ENCODE measurements around the gene TMCO5A.
A peak's percentile ranks its signal among the peaks of the same experiment; 100 is the strongest.
"Not testable (repeated sequence)": the region's sequence is repeated elsewhere in the genome, so short reads cannot be mapped to it uniquely, and the experiment has no call there.

TMCO5A gene

GRCh38 chr15:37934340-37934739 is at the start of gene TMCO5A:
TMCO5A (plus strand) TSS chr15:37934640; CDS start chr15:37936324, 1,684 bp downstream.
- DNase-seq: no peak

- DNase-seq: no peak
Observed at GRCh38 chr15:37885651-37886050, 48.8 kb upstream of the TMCO5A start.

DNA sequence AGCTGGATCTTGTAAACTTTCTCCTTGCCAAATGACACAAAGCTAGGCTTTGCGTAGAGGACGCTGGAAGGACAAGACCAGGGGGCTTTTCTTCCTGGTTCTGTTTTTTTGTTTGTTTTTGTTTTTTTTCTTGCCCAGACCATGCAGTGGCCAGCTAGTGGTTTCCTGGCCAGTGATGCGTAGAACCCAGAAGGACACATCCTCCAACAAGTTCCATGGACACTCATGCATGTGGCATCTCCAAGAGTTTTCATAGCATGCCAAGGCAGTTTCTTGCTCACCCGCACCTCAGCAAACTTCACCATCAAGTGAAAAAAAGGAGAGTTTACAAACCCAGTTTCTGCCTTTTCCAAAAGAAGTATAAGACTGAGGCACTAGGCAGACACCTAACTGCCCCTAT is 46.1 kb upstream of the TMCO5A start:
- DNase-seq: no peak

GRCh38 chr15:37891766-37892368 is 42.6 kb upstream of the TMCO5A start:
- DNase-seq: peak in 1 of 2 experiments; percentile 37

DNA sequence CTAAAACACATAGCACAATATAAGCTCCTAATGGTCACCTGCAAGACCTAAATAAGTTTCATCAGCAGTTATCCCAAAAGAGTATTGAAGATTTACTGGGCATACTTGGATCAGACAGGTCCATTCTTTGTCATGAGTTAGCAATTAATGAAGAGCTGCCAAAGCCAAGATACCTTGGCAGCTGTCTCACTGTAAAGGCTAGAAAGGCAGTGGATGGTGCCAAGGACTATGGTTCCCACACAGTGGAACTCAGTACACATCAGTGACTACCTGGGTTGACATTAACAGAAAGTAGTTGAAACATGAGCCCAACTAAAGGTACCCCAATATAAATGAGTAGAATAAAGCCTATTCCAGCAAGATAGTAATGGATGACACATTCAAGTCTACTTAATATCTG is 41.1 kb upstream of the TMCO5A start:
- DNase-seq: no peak

GRCh38 chr15:37898362-37898761 is 36.1 kb upstream of the TMCO5A start:
- DNase-seq: no peak

GRCh38 chr15:37900326-37901221 is 33.9 kb upstream of the TMCO5A start:
- DNase-seq: peak in 1 of 2 experiments; percentile 54

- DNase-seq: no peak
Observed at GRCh38 chr15:37902126-37902525, 32.3 kb upstream of the TMCO5A start.

DNA sequence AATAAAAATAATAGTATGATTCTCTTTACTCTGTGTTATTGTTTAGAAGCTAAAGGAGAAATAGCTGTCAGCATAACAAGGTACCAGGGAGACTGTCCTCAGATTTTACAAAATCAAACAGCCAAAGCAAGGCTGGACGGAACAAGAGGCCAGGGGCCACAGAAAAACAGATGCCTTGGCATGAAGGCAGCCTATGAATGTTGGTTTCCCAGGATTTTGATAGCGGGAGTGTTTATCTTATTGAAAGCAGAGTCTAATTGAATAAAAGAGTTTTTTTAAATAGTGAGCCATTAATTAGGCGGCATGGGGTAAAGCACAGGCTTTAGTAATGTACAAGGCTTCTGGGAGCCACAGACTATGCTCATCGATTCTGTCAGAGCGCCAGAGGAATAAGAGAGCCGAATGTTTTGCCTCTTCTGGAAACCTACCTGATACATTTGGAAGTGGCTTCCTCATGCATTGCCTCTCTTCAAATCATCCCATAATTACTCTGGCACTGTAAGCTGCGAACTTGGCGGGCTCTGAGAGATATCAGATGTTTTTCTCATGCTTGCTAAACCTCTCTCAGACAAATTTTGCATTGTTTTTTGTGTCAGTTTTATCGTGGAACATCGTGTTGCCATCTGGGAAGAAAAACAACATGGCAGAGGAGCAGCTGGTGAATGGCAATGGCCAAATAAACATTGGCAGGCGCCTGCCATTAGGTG is 30.4 kb upstream of the TMCO5A start:
- no peak for DNase-seq

GRCh38 chr15:37907136-37907535 is 27.3 kb upstream of the TMCO5A start:
- peak in 1 of 2 experiments; percentile 25 for DNase-seq

DNA sequence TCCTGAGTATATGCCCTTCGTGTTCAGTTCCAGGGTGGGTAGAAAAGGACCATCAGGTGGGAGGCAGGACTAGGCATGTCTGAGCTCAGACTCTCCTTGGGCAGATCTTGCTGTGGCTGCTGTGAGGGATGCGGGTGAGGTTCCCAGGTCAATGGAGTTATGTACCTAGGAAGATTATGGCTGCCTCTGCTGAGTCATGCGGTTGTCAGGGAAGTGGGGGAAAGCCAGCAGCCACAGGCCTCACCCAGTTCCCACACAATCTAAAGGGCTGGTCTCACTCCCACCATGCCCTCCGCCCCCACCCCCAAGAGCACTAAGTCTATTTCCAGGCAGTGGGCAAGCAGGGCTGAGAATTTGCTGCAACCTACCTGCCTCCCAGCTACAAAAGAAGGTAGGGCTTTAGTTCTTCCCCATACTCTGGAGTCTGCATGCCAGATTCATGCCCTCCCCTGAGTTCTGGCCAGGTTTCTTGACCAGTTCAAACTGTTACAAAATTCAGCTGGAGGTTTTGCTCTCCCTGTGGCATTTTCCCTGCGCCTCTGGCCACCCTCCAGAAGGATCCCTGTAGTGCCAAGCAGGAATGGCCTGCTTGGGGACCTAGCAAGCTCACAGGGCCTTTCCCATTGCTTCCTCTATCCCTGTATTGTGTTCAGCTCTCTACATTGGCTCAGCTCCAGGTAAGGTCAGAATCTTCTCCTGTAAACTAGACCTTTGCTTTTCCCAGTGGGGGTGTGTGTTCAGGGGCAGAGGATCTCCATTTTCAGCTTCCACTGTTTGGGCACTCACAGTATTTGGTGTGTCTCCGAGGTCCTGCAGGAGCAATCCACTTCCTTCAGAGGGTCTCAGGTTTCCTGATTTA is 12.7 kb upstream of the TMCO5A start:
- no peak for DNase-seq

DNA sequence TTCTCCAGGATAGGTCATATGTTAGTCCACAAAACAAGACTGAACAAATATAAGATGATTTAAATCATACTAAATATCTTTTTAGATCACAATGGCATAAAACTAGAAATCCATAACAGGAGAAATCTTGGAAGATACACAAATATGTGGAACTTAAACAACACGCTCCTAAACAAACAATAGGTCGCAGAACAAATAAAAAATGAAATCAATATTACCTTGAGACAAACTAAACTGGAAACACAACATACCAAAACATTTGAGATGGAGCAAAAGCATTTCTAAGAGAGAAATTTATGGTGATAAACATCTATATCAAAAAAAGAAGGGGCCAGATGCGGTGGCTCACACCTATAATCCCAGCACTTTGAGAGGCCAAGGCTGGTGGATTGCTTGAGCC is 8.3 kb upstream of the TMCO5A start:
- no peak for DNase-seq

DNA sequence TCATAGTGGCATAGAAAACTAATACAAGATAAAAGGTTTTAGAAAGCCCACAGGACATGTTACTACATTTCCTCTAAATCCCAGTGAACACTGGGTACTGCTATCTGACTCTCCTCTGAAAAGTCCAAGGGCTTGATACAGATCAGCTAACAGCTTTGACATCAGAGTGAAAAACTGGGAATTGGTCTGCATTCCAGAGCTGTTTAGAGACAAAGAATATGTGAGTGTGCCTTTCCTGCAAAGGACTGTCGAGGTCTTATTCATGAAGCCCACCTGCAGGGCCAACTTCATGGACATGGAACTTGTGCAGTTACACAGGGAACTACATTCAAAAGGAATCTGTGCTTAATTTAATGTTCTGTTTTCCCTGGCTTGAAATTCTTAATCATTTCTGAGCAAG is 5.2 kb upstream of the TMCO5A start:
- no peak for DNase-seq

DNA sequence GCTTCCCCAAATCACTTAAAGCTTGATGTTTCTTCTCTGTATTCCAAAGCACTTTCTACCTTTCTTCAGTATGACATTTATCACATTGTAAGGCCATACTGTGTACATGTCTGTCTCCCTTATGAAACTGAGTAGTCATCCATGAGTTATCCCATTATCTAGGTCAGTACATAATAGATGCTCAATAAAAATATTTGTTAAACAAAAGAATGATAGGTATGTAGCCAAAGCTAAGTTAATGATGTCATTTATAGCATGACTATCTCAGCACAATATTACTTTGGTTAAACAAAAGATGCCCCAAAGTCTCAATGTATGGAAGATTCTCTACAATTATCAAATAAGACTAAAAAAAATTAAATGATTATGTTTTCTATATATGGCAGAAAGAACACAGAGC is 3.1 kb upstream of the TMCO5A start:
- no peak for DNase-seq

- DNase-seq: no peak
Observed at GRCh38 chr15:37931868-37932267, 2.6 kb upstream of the TMCO5A start.

DNA sequence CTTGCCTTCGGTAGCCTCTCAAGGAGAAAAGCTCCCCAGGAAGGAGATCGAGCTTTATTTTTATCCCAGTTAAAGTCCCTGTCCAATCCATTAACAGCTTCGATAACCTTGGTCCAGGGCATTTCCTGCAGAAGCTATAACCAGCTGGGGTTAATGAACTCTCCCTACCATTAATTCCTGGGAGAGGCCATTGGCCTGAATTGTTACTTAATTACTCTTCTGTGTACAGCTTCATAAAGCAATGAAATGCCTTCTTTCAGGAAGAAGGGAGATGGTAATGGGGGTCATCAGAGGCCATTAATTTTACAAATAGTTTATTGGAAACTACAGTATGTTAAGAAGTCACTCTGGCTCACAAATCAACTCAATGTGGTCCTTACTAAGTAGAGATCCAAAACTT is 1.9 kb upstream of the TMCO5A start:
- no peak for DNase-seq

DNA sequence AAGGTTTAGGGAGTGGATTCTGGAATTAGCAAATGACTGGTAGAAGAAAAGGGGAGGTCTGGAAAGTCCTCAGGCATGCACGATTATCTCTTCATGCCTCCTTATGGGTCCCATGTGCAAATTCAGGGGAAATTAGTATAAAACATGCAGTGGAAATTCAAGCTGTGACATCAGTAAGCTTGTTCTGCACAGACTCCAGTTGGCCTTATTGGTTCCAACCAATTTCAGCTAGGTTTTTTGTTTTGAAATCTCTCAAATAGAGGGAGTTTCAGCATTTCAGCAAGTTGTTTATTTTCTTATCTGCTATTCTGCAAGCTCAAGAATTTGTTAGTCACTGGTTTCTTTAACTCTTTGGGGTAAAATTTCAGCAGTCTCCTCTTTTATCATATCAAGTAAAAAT is 774 bp upstream of the TMCO5A start:
- no peak for DNase-seq

- DNase-seq: no peak
Observed at GRCh38 chr15:37940876-37941275, 6.4 kb downstream of the TMCO5A start.

DNA sequence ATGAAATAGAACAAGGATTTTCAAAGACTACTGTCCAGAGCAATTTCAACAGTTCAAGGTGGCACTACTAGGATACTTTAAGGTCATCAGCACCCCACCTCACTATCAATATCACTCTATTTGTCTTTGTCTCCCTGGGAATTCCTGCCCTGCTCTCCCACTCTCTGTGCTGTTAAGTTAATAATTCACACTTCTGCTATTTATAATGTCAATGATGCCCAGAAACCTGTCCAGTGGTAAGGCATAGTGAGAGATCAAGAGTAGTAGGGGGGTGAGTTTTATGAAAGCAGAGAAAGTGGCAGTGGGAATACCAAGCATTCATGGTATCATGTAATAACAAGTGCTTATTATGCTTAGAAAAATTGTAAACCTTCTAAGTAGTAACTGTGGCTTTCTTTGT is 7.3 kb downstream of the TMCO5A start:
- DNase-seq: no peak

DNA sequence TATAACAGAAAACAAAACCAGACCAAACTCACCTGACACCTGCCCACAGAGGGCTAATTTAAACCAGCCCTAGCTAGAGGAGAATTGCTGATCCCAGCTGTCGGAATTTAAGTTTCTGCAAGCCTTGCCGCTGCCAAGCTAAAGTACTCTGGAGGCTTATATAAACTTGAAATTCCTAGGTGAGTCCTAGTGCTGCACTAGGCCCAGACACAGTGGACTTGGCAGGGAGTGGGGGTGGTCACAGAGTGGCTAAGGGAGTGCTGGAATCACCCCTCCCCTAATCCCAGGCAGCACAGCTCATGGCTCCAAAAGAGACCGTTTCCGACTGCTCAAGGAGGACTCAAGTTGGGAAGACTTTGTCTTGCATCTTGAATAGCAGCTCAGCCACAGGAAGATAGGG is 17.6 kb downstream of the TMCO5A start:
- no peak for DNase-seq

DNA sequence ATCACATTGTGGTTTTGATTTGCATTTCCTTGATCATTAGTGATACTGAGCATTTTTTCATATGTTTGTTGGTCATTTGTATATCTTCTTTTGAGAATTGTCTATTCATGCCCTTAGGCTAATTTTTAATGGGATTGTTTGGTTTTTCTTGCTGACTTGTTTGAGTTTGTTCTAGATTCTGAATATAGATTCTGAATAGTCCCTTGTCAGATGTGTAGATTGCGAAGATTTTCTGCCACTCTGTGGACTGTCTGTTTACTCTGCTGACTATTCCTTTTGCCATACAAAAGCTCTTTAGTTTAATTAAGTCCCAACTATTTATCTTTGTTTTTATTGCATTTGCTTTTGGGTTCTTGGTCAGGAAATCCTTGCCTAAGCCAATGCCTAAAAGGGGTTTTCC is 26.3 kb downstream of the TMCO5A start:
- not testable (repeated sequence) for DNase-seq

DNA sequence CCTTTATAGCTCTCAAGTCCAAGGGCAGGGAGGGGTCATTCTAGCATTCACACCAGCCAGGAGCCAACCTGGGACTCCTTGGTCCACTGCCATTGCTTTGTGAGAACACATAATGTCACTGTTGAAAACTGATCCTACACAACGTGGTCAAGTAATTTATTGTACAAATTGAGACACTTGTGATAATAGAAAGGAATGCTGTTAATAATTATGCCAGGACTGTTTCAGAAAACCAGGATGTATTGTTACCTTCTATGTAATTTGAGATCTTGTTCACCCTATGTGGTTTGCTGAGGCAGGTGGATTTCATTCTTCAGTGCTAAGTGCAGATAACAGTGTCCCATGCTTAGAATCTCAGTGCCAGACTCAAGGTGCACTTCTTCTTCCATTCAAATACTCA is 33.3 kb downstream of the TMCO5A start:
- no peak for DNase-seq

DNA sequence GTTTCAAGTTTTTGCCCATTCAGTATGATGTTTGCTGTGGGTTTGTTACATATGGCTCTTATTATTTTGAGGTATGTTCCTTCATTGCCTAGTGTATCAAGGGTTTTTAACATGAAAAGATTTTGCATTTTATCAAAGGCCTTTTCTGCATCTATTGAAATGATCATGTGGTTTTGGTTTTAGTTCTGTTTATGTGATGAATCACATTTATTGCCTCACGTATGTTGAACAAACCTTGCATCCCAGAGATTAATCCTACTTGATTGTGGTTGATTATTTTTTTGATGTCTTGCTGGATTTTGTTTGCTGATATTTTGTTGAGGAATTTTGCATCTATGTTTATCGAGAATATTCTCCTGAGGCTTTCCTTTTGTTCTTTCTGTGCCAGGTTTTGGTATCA is 39.4 kb downstream of the TMCO5A start:
- no peak for DNase-seq
